HG02571 (cell line): ENCODE measurements around the gene ZNF398.
A peak's percentile ranks its signal among the peaks of the same experiment; 100 is the strongest.

Experiments used
- ATAC-seq: cut with Tn5 transposase; IDR thresholded peaks from one replicate; pipeline ENCODE4 v1.9.1; 2021; ENCODE audit warnings: mild to moderate bottlenecking, moderate library complexity; ENCODE audit not compliant: unreplicated experiment

ZNF398 gene

GRCh38 chr7:149195180-149196150, 48.2 kb downstream of the ZNF398 start, which contains the start of gene ZNF282:
ZNF282 (plus strand) TSS chr7:149195546; CDS start chr7:149195590, 44 bp downstream.
- peak; percentile 88 for ATAC-seq

GRCh38 chr7:149196151-149196704, 49.0 kb downstream of the ZNF398 start:
- peak; percentile 12 for ATAC-seq

- ATAC-seq: no peak
Measured at GRCh38 chr7:149196705-149197171, 49.5 kb downstream of the ZNF398 start.

DNA sequence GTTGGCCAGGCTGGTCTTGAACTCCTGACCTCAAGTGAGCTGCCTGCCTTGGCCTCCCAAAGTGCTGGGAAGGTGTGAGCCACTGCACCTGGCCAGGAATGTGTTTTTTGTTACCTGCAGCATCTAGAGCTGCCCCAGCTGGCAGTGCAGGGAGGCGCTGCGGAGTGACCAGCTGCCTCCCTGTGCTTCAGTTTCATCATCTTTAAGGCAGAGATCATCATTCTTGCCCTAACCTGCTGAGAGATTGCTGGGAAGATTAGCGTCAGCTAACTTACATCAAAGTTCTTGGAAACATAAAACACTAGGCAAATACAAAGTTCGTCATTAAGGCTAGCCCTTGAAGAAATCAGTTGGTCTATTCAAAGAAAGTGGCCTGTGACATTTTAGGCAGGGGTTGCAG, 50.4 kb downstream of the ZNF398 start:
- ATAC-seq: no peak

DNA sequence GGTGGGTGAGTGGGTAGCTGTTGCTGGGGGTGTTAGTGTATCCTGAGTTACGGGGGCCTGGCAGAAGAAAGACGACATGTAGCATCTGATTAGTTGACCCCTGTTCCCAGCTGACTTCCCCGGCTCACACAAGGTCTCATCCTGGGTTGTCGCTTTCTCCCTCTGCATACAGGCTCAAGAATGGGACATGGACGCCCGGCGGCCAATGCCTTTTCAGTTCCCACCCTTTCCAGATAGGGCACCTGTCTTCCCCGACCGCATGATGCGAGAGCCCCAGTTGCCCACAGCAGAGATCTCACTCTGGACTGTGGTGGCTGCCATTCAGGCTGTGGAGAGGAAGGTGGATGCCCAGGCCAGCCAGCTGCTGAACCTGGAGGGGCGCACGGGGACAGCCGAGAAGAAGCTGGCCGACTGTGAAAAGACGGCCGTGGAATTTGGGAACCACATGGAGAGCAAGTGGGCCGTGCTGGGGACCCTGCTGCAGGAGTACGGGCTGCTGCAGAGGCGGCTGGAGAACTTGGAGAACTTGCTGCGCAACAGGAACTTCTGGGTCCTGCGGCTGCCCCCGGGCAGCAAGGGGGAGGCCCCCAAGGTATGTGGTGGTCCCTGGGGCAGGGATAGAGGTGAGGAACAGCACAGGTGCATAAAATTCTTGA, 51.0 kb downstream of the ZNF398 start:
- no peak for ATAC-seq

- no peak for ATAC-seq
Measured at GRCh38 chr7:149199234-149199995, 52.2 kb downstream of the ZNF398 start.

- no peak for ATAC-seq
Measured at GRCh38 chr7:149202831-149203231, 55.6 kb downstream of the ZNF398 start.

GRCh38 chr7:149205690-149206381, 58.6 kb downstream of the ZNF398 start:
- ATAC-seq: no peak

DNA sequence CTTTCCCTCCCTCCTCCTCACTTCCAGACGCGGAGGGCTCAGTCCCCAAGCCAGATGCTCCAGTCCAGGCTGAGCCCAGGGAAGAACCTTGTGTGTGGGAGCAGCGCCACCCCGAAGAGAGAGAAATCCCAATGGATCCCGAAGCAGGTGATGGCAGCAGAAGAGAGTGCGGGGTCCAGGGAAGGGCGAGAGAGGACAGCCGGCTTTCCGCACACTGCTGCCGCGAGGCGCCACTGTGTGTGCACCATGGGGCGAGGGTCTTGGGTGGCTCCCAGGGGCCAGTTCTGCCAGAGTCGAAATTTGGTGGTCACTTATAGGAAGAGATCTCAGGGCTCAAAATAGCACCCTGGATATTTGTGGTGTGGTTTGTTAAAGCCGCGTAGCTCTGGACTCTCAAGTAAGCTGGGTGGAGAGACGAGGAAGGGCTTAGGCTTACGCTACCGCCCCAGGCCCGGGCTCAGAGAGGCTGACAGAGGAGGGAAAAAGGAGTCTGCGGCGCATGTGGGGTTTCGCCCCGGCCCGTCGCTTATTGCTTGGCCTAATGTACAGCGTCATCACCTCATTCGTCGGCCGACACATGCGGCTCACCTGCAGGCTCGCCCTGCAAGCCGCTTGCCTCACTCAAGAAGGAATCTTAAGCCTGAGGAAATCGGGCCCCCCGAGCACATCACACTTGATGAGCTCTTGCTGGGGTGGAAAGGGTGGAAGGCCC, 60.2 kb downstream of the ZNF398 start:
- ATAC-seq: no peak

DNA sequence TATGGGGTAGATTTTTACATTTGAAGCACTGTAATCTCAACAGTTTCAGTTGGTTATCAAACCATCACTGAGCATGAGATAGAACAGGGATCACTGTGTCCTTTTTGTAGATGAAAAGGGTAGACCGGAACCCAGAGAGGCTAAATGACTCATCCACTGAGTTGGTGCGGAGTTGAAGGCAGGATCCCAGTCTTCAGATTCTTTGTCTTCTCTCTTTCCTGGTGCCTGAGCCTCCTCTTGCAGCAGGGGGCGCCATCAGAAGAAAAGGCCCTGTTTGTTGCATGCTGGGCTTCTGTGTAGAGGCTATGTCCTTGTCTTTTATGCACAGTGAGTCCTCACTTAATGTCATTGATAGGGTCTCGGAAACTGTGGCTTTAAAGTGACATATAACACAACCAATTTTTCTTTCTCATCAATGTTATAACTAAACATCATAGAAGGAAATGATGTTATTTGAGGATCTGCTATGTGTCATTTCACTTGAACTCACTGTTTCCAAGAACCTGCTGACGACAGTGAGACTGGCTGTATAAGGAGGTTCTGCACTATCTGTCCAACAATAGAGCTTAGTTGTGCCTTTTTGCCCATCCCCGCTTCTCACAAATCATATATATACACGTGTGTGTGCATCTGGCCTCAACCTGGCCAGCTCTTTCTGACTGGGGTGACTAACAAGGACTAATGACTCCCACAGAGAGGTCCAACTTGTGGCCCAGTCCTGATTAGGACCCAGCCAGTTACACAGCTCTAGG, 62.4 kb downstream of the ZNF398 start:
- ATAC-seq: peak; percentile 56

DNA sequence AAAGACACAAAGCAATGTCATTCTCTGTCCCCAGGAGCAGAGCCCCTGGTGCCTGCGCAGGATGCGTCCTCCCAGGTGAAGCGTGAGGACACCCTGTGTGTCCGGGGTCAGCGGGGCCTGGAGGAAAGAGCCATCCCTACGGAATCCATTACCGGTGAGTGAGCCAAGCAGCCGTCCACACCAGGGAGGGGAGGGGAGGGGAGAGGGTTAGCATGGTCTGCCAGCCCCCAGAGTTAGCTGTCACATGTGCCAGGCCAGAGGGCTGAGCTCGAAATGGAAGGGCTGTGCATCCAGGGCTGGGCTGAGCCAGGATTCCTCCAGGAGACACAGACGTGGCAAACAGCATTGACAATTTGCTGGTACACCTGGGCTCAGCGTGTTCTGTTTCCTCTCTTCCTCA, 63.3 kb downstream of the ZNF398 start:
- no peak for ATAC-seq

GRCh38 chr7:149214020-149214720, 66.9 kb downstream of the ZNF398 start:
- no peak for ATAC-seq

- no peak for ATAC-seq
Measured at GRCh38 chr7:149216402-149216801, 69.1 kb downstream of the ZNF398 start.

GRCh38 chr7:149217570-149217969, 70.3 kb downstream of the ZNF398 start:
- ATAC-seq: no peak

GRCh38 chr7:149218469-149219420, 71.5 kb downstream of the ZNF398 start:
- ATAC-seq: no peak

DNA sequence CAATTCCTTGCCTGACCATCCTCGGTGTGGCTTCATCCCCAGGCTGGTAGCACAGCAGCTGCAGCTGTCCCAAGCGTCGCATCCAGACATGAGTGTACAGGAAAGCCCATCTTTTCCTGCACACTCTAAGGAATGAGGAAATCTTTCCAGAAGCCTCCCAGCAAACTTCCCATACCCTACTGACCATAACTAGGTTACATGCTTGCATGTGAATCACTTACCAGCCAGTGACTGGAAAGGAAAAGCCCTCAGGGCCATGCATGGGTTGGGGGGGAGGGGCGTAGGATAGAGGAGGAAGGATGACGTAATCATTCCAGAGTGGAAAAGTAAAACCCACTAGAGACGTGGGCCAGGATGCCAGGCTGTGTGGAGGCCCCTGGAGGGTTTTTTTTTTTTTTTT, 73.3 kb downstream of the ZNF398 start:
- ATAC-seq: no peak

GRCh38 chr7:149223176-149223575, 75.9 kb downstream of the ZNF398 start:
- no peak for ATAC-seq
